WTC11 (cell line): ENCODE measurements around the gene COL4A2.

Source experiments
- ATF1 ChIP-seq: sonication (generic); formaldehyde crosslinking; IDR thresholded peaks from 2 replicates; pipeline ENCODE4 v1.8.1; 2023; ENCODE audit warnings: mild to moderate bottlenecking, moderate library complexity, missing genetic modification reagents
- ATF3 ChIP-seq: sonication (generic); formaldehyde crosslinking; conservative IDR thresholded peaks from 2 replicates; pipeline ENCODE4 v1.8.1; 2022; ENCODE audit warnings: mild to moderate bottlenecking, missing genetic modification reagents
- FOXK1 ChIP-seq: sonication (generic); formaldehyde crosslinking; IDR thresholded peaks from 2 replicates; pipeline ENCODE4 v1.8.0; 2022; ENCODE audit warnings: mild to moderate bottlenecking, moderate library complexity, missing genetic modification reagents
- GRHL2 ChIP-seq: fragments of 250-450 bp; sonication (Bioruptor Pico); IDR thresholded peaks from 2 replicates; pipeline ENCODE4 v1.8.0; 2022; ENCODE audit warnings: mild to moderate bottlenecking, moderate library complexity; ENCODE audit not compliant: insufficient replicate concordance, severe bottlenecking
- MXD4 ChIP-seq: fragments of 250-450 bp; sonication (Bioruptor Pico); IDR thresholded peaks from 2 replicates; pipeline ENCODE4 v1.8.0; 2021; ENCODE audit warnings: mild to moderate bottlenecking, moderate library complexity, borderline replicate concordance
- ZBTB43 ChIP-seq: sonication (generic); formaldehyde crosslinking; IDR thresholded peaks from 2 replicates; pipeline ENCODE4 v1.8.1; 2023; ENCODE audit warnings: mild to moderate bottlenecking, missing genetic modification reagents
- ZNF317 ChIP-seq: sonication (generic); formaldehyde crosslinking; IDR thresholded peaks from 2 replicates; pipeline ENCODE4 v1.8.1; 2023; ENCODE audit warnings: low read depth, mild to moderate bottlenecking, moderate library complexity, missing genetic modification reagents, borderline replicate concordance
- ZNF512 ChIP-seq: sonication (generic); formaldehyde crosslinking; IDR thresholded peaks from 2 replicates; pipeline ENCODE4 v1.8.1; 2022; ENCODE audit warnings: missing genetic modification reagents, borderline replicate concordance
- TF ChIP-seq, protein P1 (sequence below): sonication (generic); formaldehyde crosslinking; IDR thresholded peaks from 2 replicates; pipeline ENCODE4 v1.8.0; 2022; ENCODE audit warnings: mild to moderate bottlenecking, missing genetic modification reagents
- TF ChIP-seq, protein P2 (sequence below): fragments of 200-600 bp; IDR thresholded peaks from 2 replicates; pipeline ENCODE4 v1.8.0; 2022; ENCODE audit warnings: antibody characterized with exemption
- TF ChIP-seq, protein P3 (sequence below): fragments of 250-450 bp; sonication (Bioruptor Pico); IDR thresholded peaks from 2 replicates; pipeline ENCODE4 v2.1.2; 2022; ENCODE audit warnings: mild to moderate bottlenecking, moderate library complexity
- TF ChIP-seq, protein P4 (sequence below): sonication (generic); formaldehyde crosslinking; IDR thresholded peaks from 2 replicates; pipeline ENCODE4 v1.8.1; 2023; ENCODE audit warnings: mild to moderate bottlenecking, moderate library complexity, missing genetic modification reagents
- TF ChIP-seq, protein P5 (sequence below): sonication (generic); formaldehyde crosslinking; IDR thresholded peaks from 2 replicates; pipeline ENCODE4 v1.8.0; 2022; ENCODE audit warnings: mild to moderate bottlenecking, missing genetic modification reagents
- TF ChIP-seq, protein P6 (sequence below): sonication (generic); formaldehyde crosslinking; IDR thresholded peaks from 2 replicates; pipeline ENCODE4 v1.8.0; 2023; ENCODE audit warnings: missing genetic modification reagents

GRCh38 chr13:110479648-110480047, 172.6 kb downstream of the COL4A2 start:
- TF ChIP-seq, protein P1, sequence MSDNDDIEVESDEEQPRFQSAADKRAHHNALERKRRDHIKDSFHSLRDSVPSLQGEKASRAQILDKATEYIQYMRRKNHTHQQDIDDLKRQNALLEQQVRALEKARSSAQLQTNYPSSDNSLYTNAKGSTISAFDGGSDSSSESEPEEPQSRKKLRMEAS (CRISPR knock-in tag), result no peak
- TF ChIP-seq, protein P2, sequence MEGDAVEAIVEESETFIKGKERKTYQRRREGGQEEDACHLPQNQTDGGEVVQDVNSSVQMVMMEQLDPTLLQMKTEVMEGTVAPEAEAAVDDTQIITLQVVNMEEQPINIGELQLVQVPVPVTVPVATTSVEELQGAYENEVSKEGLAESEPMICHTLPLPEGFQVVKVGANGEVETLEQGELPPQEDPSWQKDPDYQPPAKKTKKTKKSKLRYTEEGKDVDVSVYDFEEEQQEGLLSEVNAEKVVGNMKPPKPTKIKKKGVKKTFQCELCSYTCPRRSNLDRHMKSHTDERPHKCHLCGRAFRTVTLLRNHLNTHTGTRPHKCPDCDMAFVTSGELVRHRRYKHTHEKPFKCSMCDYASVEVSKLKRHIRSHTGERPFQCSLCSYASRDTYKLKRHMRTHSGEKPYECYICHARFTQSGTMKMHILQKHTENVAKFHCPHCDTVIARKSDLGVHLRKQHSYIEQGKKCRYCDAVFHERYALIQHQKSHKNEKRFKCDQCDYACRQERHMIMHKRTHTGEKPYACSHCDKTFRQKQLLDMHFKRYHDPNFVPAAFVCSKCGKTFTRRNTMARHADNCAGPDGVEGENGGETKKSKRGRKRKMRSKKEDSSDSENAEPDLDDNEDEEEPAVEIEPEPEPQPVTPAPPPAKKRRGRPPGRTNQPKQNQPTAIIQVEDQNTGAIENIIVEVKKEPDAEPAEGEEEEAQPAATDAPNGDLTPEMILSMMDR, result no peak
- TF ChIP-seq ZNF317, result no peak
- TF ChIP-seq ATF1 (CRISPR knock-in tag), result no peak
- TF ChIP-seq, protein P3, sequence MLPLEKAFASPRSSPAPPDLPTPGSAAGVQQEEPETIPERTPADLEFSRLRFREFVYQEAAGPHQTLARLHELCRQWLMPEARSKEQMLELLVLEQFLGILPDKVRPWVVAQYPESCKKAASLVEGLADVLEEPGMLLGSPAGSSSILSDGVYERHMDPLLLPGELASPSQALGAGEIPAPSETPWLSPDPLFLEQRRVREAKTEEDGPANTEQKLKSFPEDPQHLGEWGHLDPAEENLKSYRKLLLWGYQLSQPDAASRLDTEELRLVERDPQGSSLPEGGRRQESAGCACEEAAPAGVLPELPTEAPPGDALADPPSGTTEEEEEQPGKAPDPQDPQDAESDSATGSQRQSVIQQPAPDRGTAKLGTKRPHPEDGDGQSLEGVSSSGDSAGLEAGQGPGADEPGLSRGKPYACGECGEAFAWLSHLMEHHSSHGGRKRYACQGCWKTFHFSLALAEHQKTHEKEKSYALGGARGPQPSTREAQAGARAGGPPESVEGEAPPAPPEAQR (CRISPR knock-in tag), result no peak
- TF ChIP-seq, protein P4, sequence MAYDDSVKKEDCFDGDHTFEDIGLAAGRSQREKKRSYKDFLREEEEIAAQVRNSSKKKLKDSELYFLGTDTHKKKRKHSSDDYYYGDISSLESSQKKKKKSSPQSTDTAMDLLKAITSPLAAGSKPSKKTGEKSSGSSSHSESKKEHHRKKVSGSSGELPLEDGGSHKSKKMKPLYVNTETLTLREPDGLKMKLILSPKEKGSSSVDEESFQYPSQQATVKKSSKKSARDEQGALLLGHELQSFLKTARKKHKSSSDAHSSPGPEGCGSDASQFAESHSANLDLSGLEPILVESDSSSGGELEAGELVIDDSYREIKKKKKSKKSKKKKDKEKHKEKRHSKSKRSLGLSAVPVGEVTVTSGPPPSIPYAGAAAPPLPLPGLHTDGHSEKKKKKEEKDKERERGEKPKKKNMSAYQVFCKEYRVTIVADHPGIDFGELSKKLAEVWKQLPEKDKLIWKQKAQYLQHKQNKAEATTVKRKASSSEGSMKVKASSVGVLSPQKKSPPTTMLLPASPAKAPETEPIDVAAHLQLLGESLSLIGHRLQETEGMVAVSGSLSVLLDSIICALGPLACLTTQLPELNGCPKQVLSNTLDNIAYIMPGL, result no peak
- TF ChIP-seq MXD4 (CRISPR knock-in tag), result no peak
- TF ChIP-seq ZBTB43 (CRISPR knock-in tag), result no peak
- no peak for TF ChIP-seq ATF3 (CRISPR knock-in tag)
- TF ChIP-seq, protein P5, sequence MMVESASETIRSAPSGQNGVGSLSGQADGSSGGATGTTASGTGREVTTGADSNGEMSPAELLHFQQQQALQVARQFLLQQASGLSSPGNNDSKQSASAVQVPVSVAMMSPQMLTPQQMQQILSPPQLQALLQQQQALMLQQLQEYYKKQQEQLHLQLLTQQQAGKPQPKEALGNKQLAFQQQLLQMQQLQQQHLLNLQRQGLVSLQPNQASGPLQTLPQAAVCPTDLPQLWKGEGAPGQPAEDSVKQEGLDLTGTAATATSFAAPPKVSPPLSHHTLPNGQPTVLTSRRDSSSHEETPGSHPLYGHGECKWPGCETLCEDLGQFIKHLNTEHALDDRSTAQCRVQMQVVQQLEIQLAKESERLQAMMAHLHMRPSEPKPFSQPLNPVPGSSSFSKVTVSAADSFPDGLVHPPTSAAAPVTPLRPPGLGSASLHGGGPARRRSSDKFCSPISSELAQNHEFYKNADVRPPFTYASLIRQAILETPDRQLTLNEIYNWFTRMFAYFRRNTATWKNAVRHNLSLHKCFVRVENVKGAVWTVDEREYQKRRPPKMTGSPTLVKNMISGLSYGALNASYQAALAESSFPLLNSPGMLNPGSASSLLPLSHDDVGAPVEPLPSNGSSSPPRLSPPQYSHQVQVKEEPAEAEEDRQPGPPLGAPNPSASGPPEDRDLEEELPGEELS, result no peak
- TF ChIP-seq ZNF512 (CRISPR knock-in tag), result no peak
- TF ChIP-seq, protein P6, sequence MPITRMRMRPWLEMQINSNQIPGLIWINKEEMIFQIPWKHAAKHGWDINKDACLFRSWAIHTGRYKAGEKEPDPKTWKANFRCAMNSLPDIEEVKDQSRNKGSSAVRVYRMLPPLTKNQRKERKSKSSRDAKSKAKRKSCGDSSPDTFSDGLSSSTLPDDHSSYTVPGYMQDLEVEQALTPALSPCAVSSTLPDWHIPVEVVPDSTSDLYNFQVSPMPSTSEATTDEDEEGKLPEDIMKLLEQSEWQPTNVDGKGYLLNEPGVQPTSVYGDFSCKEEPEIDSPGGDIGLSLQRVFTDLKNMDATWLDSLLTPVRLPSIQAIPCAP (CRISPR knock-in tag), result no peak
- no peak for TF ChIP-seq FOXK1 (CRISPR knock-in tag)
- no peak for TF ChIP-seq GRHL2 (CRISPR knock-in tag)
